NCI-H1048 (cell line): ENCODE results near the gene PLXNB2.
"Not testable (repeated sequence)": the region's sequence is repeated elsewhere in the genome, so short reads cannot be mapped to it uniquely, and the experiment has no call there.

Experiments used
- DNase-seq: peaks from one replicate; lab custom pipeline; 2025; lab: John Stamatoyannopoulos, UW

Gene PLXNB2

GRCh38 chr22:50325444-50326224, 18.2 kb upstream of the PLXNB2 start:
- no peak for DNase-seq

GRCh38 chr22:50323900-50324299, 16.5 kb upstream of the PLXNB2 start:
- DNase-seq = no peak

GRCh38 chr22:50322382-50323104, 15.1 kb upstream of the PLXNB2 start:
- not testable (repeated sequence) for DNase-seq

- no peak for DNase-seq
These were observed 13.4 kb upstream of the PLXNB2 start for GRCh38 chr22:50320671-50321325.

GRCh38 chr22:50320116-50320515, 12.7 kb upstream of the PLXNB2 start:
- DNase-seq = no peak

GRCh38 chr22:50319503-50319951, 12.1 kb upstream of the PLXNB2 start:
- DNase-seq = no peak

- DNase-seq = no peak
These were observed 11.4 kb upstream of the PLXNB2 start for GRCh38 chr22:50318698-50319411.

- no peak for DNase-seq
These were observed 10.9 kb upstream of the PLXNB2 start for GRCh38 chr22:50318356-50318697.

GRCh38 chr22:50317674-50318073, 10.2 kb upstream of the PLXNB2 start:
- DNase-seq = no peak

GRCh38 chr22:50317178-50317577, 9.7 kb upstream of the PLXNB2 start:
- no peak for DNase-seq

- DNase-seq = no peak
These were observed 8.9 kb upstream of the PLXNB2 start for GRCh38 chr22:50316114-50317065.

GRCh38 chr22:50315289-50316113, 8.1 kb upstream of the PLXNB2 start:
- no peak for DNase-seq

- no peak for DNase-seq
These were observed 7.2 kb upstream of the PLXNB2 start for GRCh38 chr22:50314455-50315288.

- DNase-seq = no peak
These were observed 6.6 kb upstream of the PLXNB2 start for GRCh38 chr22:50314081-50314454.

- no peak for DNase-seq
These were observed 6.2 kb upstream of the PLXNB2 start for GRCh38 chr22:50313600-50313999.

GRCh38 chr22:50313021-50313420, 5.6 kb upstream of the PLXNB2 start:
- DNase-seq = no peak

GRCh38 chr22:50312371-50312770, 4.9 kb upstream of the PLXNB2 start:
- DNase-seq = no peak

GRCh38 chr22:50311606-50312351, 4.3 kb upstream of the PLXNB2 start:
- DNase-seq = no peak
